ENCODE results near the gene PPP1R1C.

- TF ChIP-seq POLR2A (IDR thresholded peaks at IDR 0.05; ENCODE audit: low read depth, low read length) (no peak), POLR2AphosphoS5 (IDR thresholded peaks at IDR 0.05; ENCODE audit: low read depth, low read length) (no peak), TAF1 (IDR thresholded peaks at IDR 0.05; ENCODE audit: borderline replicate concordance, low read depth, low read length) (no peak)
Observed at GRCh38 chr2:182043021-182043420, 57.4 kb downstream of the PPP1R1C start.

All from GM12892 (cell line).